GM21515 (cell line): ENCODE results near the gene CYB5B.

Source experiments
- ATAC-seq: cut with Tn5 transposase; IDR thresholded peaks from one replicate; pipeline ENCODE4 v1.9.1; 2021; ENCODE audit not compliant: unreplicated experiment

The CYB5B gene, protein sequence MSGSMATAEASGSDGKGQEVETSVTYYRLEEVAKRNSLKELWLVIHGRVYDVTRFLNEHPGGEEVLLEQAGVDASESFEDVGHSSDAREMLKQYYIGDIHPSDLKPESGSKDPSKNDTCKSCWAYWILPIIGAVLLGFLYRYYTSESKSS

DNA sequence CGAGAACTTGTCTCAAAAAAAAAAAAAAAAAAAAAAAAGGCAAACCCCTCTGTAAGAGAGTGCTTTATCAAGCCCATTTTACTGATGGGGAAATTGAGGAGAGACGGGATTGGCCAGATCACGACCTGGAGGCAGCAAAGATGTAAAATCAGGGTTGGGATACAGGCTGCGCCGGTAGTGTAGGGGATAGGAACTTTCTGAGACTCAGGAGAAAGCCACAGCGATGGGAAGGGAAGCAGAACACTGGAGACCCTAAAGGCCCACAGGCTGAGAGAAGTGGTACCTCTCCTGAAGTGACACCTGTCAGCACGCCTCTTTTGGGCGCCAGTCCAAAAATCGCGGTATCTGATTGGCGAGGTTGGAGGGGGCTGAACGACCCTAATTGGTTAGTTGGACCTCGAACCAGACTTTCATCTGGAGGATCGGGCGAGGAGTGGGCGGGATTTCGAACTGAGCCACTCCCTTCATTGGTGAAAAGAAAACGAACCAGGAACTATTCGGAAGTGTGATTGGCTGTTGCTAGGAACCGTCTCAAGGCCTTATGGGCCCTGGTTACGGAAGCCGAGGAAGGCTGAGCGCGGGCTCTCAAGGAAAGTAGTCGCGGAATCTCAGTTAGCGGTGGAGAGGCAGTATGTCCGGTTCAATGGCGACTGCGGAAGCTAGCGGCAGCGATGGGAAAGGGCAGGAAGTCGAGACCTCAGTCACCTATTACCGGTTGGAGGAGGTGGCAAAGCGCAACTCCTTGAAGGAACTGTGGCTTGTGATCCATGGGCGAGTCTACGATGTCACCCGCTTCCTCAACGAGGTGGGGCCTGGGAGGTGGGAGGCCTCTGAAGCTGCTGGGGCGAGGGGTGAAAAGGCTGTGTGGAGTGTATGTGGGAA is at the start of gene CYB5B:
CYB5B (plus strand) TSS at position 567 of the 882 bp plus-strand sequence; CDS start at position 632, 65 bp downstream.
- ATAC-seq: peak; percentile 89

- ATAC-seq: no peak
Observed at GRCh38 chr16:69376393-69377059, 47.9 kb upstream of the CYB5B start.

DNA sequence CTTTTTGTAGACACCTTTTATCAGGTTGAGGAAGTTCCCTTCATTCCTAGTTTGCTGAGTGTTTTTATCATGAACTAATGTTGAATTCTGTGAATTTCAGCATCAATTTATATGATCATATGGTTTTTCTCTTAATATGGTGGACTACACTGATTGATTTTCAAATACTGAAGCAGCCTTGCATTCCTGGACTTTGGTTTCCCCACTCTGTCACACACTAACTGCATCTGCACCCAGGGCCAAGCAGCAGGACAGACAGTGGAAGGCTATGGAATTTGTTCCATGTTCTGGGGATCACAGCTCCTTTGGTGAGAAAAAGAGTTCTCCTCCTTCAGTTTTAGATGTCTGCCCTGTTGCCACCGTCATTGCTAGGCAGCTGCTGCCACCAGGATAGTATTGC is 46.4 kb upstream of the CYB5B start:
- ATAC-seq: no peak

DNA sequence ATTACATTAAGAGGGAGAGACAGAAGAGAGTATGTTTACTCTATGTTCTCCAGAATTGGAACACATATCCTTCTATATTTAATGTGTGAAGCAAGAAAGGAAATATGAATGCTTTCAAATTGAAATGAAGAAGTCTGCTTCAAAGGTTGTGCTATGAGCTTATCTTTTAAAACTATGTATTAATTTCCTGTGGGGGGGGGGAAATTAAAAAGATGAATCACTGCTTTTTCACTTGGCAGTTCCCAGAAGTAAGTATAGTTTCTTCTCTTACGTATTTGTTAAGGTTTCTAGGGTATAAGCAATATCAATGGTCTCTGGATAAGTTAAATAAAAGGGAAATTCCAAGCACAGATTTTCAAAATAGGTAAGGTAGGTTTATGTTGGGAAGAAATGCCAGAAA is 45.7 kb upstream of the CYB5B start:
- no peak for ATAC-seq

- ATAC-seq: no peak
Observed at GRCh38 chr16:69381231-69381630, 43.2 kb upstream of the CYB5B start.

DNA sequence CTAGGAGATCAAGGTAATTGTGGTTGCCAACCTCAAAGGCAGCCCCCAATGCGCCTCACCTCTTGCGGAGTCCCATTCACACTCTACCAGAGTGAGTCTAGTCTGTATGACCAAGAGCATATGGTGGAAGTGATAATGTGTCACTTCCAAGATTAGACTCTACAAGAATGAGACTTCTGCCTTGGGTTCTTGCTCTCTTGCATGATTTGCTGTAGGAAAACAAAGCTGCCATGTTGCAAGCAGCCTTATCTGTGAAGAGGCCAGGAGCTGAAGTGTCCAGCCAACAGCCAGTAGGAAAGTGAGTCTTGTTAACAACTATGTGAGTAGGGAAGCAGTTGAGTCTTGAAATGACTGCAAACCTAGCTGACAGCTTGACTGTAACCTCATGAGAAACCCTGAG is 42.0 kb upstream of the CYB5B start:
- no peak for ATAC-seq

DNA sequence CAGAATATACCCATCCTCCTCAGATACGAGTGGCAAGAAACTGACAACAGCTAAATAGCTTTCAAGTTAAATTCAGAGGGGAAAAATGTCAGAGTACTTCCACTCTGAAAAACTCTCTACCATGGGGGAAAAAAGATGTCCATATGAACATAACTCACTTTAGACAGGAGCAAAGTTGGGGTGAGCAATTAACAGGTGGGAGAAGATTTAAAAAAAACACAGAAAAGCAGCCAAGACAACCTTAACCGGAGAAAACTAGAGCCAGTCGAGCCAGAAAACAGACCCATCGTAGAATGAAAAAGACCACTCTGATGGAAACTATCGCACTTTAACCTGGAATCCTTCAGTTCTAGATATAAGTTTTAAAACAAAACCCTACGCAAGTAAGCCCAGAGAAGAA is 39.4 kb upstream of the CYB5B start:
- ATAC-seq: no peak

- ATAC-seq: no peak
Observed at GRCh38 chr16:69386596-69386995, 37.8 kb upstream of the CYB5B start.

- ATAC-seq: no peak
Observed at GRCh38 chr16:69393898-69394849, 30.2 kb upstream of the CYB5B start.

GRCh38 chr16:69395859-69396186 is 28.6 kb upstream of the CYB5B start:
- no peak for ATAC-seq

GRCh38 chr16:69396187-69397061 is 28.0 kb upstream of the CYB5B start:
- no peak for ATAC-seq

- ATAC-seq: no peak
Observed at GRCh38 chr16:69397821-69398521, 26.4 kb upstream of the CYB5B start.

GRCh38 chr16:69399361-69399760 is 25.1 kb upstream of the CYB5B start:
- ATAC-seq: no peak

DNA sequence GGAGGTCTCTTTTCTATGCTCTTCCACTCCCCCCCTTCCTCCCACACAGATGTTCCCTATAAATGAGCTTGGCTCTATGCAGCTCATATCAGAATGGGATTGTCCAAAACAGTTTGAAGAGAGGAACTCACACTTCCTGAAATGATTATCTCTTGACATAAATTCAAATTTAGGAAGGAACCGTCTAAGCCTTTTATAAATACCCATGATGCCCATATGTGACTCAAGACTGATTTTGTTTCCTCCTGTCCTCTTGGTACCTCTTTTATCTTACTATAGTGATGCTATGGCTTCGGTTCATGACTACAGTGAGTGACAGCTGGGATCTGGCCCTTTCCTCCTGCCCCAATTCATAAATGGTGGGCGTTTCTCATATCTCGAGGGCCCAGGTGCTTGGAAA is 22.0 kb upstream of the CYB5B start:
- no peak for ATAC-seq

GRCh38 chr16:69404275-69404805 is 20.1 kb upstream of the CYB5B start:
- no peak for ATAC-seq

GRCh38 chr16:69405326-69405725 is 19.1 kb upstream of the CYB5B start:
- ATAC-seq: no peak

- ATAC-seq: no peak
Observed at GRCh38 chr16:69405757-69406156, 18.7 kb upstream of the CYB5B start.

DNA sequence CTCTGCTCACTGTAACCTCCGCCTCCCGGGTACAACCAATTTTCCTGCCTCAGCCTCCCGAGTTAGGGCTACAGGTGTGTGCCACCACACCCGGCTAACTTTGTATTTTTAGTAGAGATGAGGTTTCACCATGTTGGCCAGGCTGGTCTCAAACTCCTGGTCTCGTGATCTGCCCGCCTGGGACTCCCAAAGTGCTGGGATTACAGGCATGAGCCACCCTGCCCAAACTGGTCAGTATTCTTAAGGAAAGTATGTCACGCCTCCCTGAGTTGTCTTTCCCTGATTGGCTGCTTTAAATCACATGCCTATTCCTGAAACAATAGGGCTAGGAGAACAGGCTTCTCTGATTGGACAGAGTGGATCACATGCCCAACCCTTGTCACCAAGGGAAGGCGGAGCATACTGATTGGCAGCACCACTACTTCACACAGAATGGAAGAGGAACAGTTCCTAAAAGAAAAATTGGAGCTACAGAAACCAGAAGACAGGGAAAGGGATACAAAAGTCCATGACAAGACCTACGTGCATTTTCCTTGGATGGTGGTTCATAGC is 17.6 kb upstream of the CYB5B start:
- no peak for ATAC-seq
